ENCODE results near the gene SFMBT1.

Gene SFMBT1

GRCh38 chr3:52880047-52880446 lies 165.8 kb downstream of the SFMBT1 start:
- DNase-seq = no peak

GRCh38 chr3:52879581-52879980 lies 166.3 kb downstream of the SFMBT1 start:
- DNase-seq = no peak

- DNase-seq = no peak
Measured at GRCh38 chr3:52879090-52879489, 166.8 kb downstream of the SFMBT1 start.

GRCh38 chr3:52877085-52877484 lies 168.8 kb downstream of the SFMBT1 start:
- no peak for DNase-seq

- no peak for DNase-seq
Measured at GRCh38 chr3:52874864-52875587, 170.8 kb downstream of the SFMBT1 start.

GRCh38 chr3:52874160-52874701 lies 171.6 kb downstream of the SFMBT1 start:
- DNase-seq = no peak

GRCh38 chr3:52873433-52874159 lies 172.3 kb downstream of the SFMBT1 start:
- no peak for DNase-seq

- no peak for DNase-seq
Measured at GRCh38 chr3:52872245-52872644, 173.6 kb downstream of the SFMBT1 start.

GRCh38 chr3:52871761-52872160 lies 174.1 kb downstream of the SFMBT1 start:
- no peak for DNase-seq

GRCh38 chr3:52870471-52870870 lies 175.4 kb downstream of the SFMBT1 start:
- DNase-seq = no peak

- no peak for DNase-seq
Measured at GRCh38 chr3:52866427-52866826, 179.4 kb downstream of the SFMBT1 start.

GRCh38 chr3:52865994-52866393 lies 179.9 kb downstream of the SFMBT1 start:
- no peak for DNase-seq

- DNase-seq = no peak
Measured at GRCh38 chr3:52860424-52860768, 185.5 kb downstream of the SFMBT1 start.

GRCh38 chr3:52859686-52860423 lies 186.0 kb downstream of the SFMBT1 start:
- no peak for DNase-seq

GRCh38 chr3:52857864-52858263 lies 188.0 kb downstream of the SFMBT1 start:
- DNase-seq = no peak

GRCh38 chr3:52857133-52857532 lies 188.7 kb downstream of the SFMBT1 start:
- no peak for DNase-seq

- no peak for DNase-seq
Measured at GRCh38 chr3:52856666-52857065, 189.2 kb downstream of the SFMBT1 start.

GRCh38 chr3:52854013-52854412 lies 191.9 kb downstream of the SFMBT1 start:
- DNase-seq = no peak
